Nephron (organoid): Measurements from ENCODE around the gene PCDHGA1.

Experiments
- H3K27ac Mint-ChIP-seq, 3 experiments: 2 replicates each; pipeline ENCODE4 v1.8.0; 2020; ENCODE audit warnings: mixed read lengths in 3 of 3, mild to moderate bottlenecking in 2 of 3, moderate library complexity in 1 of 3
- H3K27me3 Mint-ChIP-seq: 2 replicates; pipeline ENCODE4 v1.8.0; 2021; ENCODE audit warnings: low read depth, mild to moderate bottlenecking, moderate library complexity, mixed read lengths
- H3K36me3 Mint-ChIP-seq: 2 replicates; pipeline ENCODE4 v1.8.0; 2020; ENCODE audit warnings: low read depth, mixed read lengths
- H3K4me1 Mint-ChIP-seq: 2 replicates; pipeline ENCODE4 v1.8.0; 2020; ENCODE audit warnings: mixed read lengths
- H3K4me3 Mint-ChIP-seq, 3 experiments: 2 replicates each; pipeline ENCODE4 v1.8.0; 2020; ENCODE audit warnings: mild to moderate bottlenecking in 3 of 3, mixed read lengths in 3 of 3, moderate library complexity in 2 of 3
- H3K9me3 Mint-ChIP-seq: 2 replicates; pipeline ENCODE4 v1.8.0; 2020; ENCODE audit warnings: mixed read lengths
- TF ChIP-seq, protein P1 (sequence below), 3 experiments: fragments of 200-600 bp; sonication (generic); IDR thresholded peaks; one replicate each; pipeline ENCODE4 v1.5.0; 2021; ENCODE audit warnings: antibody characterized with exemption in 3 of 3; ENCODE audit not compliant: unreplicated experiment in 3 of 3

PCDHGA1 gene

DNA sequence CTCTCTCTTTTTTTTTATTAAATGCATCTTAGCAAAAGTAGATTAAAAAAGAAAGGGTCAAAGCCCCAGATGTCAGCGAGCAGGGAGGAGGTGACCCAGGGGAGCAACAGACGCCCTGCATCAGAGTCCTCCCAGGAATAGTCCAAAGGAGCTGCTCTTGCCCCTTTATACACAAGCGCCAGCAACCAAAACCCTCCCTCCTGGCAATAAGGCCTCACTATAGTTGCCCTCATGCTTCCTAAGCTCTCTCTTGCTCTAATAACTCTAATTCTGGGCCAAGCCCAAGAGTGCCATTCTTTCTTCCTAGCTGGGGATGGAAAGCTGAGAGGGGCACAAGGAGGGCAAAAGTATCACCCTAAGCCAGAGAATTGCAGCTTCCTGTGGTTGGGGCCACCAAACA lies 184.8 kb downstream of the PCDHGA1 start:
- Mint-ChIP-seq H3K27me3 (peaks cover 3% of the 10 kb centered on the region), H3K27ac (peak overlapping the region in 1 of 3 experiments; percentile 99), H3K4me3 (peak overlapping the region; percentile 54 to 64 (median 63)), H3K36me3 (peaks cover 55% of the 10 kb centered on the region), H3K4me1 (peaks cover 87% of the 10 kb centered on the region), H3K9me3 (no peaks in the 10 kb centered on the region)
- TF ChIP-seq, protein P1, sequence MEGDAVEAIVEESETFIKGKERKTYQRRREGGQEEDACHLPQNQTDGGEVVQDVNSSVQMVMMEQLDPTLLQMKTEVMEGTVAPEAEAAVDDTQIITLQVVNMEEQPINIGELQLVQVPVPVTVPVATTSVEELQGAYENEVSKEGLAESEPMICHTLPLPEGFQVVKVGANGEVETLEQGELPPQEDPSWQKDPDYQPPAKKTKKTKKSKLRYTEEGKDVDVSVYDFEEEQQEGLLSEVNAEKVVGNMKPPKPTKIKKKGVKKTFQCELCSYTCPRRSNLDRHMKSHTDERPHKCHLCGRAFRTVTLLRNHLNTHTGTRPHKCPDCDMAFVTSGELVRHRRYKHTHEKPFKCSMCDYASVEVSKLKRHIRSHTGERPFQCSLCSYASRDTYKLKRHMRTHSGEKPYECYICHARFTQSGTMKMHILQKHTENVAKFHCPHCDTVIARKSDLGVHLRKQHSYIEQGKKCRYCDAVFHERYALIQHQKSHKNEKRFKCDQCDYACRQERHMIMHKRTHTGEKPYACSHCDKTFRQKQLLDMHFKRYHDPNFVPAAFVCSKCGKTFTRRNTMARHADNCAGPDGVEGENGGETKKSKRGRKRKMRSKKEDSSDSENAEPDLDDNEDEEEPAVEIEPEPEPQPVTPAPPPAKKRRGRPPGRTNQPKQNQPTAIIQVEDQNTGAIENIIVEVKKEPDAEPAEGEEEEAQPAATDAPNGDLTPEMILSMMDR (IDR thresholded peaks at IDR 0.05; ENCODE audit: unreplicated experiment in 3 of 3): no peak

DNA sequence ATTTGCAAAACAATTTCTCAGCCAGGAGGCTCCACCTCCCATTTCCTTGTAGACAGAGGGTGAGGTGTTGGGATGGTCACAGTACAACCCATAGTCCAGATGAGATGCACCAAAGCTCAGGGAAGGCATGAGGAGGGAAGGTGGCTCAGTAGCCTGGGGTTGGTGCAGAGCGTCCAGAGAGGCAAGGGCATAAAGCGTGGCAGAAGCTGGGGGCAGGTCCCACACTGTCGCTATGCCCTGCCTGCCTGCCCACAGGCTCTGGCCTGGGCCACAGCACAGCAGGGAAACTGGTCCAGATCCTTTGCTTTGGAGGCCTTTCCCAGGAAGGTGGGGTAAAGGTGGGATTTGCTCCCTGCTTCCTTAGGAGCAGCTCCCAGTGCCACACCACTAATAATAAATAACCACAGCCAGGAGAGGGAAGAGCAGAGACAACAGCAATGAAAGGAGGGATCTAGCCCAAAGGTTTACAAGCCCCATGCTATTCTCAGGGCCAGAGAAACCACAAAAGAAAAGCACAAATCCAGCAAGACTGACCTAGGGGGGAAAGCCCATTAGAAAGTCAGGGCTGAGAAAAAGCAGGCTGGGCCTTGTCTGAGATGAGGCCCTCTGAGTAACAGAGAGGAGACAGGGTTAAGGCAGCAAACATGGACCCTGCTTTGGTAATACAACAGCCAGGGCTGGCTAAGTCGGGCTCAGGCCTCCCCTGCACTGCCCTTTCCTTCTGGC lies 185.8 kb downstream of the PCDHGA1 start:
- TF ChIP-seq, protein P1 (IDR thresholded peaks at IDR 0.05; ENCODE audit: unreplicated experiment in 3 of 3): no peak
- Mint-ChIP-seq H3K36me3 (peaks cover 58% of the 10 kb centered on the region), H3K4me1 (peaks cover 93% of the 10 kb centered on the region), H3K27me3 (peaks cover 3% of the 10 kb centered on the region), H3K4me3 (peak overlapping the region in 2 of 3 experiments; percentile 14 to 51), H3K27ac (peak overlapping the region in 1 of 3 experiments; percentile 99), H3K9me3 (no peaks in the 10 kb centered on the region)

GRCh38 chr5:141516672-141517025 lies 186.3 kb downstream of the PCDHGA1 start:
- peaks cover 95% of the 10 kb centered on the region for H3K4me1 Mint-ChIP-seq
- peak overlapping the region in 1 of 3 experiments; percentile 55 for H3K4me3 Mint-ChIP-seq
- peaks cover 3% of the 10 kb centered on the region for H3K27me3 Mint-ChIP-seq
- no peaks in the 10 kb centered on the region for H3K9me3 Mint-ChIP-seq
- peaks cover 58% of the 10 kb centered on the region for H3K36me3 Mint-ChIP-seq
- TF ChIP-seq, protein P1 (IDR thresholded peaks at IDR 0.05; ENCODE audit: unreplicated experiment in 3 of 3): no peak
- peak overlapping the region in 1 of 3 experiments; percentile 99 for H3K27ac Mint-ChIP-seq

GRCh38 chr5:141517312-141517711 lies 187.0 kb downstream of the PCDHGA1 start:
- peaks cover 97% of the 10 kb centered on the region for H3K4me1 Mint-ChIP-seq
- H3K36me3 Mint-ChIP-seq: peaks cover 58% of the 10 kb centered on the region
- H3K9me3 Mint-ChIP-seq: no peaks in the 10 kb centered on the region
- H3K27me3 Mint-ChIP-seq: peaks cover 3% of the 10 kb centered on the region
- peak overlapping the region in 1 of 3 experiments; percentile 55 for H3K4me3 Mint-ChIP-seq
- peak overlapping the region in 1 of 3 experiments; percentile 99 for H3K27ac Mint-ChIP-seq
- TF ChIP-seq, protein P1 (IDR thresholded peaks at IDR 0.05; ENCODE audit: unreplicated experiment in 3 of 3): no peak

DNA sequence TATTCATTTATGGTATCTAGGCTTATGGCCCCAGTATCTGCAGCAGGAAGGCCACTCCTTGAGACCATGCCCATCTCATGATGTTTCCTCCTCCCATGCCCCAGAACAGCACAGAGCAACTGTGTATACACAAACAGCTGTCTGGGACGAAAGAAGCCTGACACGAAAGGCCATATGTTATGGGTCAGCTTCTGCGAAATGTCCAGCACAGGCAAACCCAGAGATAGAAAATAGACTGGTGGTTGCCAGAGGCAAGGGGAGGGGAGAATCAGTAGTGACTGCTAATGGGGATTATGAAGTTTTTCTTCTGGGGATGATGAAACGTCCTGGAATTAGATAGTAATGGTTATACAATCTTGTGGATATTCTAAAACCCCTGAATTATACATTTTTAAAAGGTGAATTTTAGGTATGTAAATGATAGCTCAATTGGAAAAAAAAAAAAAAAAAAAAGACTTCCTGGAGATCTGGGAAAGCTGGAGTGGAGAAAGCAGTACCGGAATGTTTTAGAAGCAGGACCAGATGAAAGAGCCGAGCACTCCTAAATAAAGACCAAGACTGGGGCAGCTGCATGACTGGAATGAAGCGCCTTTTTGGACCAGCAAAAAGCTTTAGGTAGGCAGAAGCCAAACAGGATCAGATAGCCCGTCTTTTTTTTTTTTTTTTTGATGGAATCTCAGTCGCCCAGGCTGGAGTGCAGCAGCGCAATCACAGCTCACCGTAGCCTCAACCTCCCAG lies 187.7 kb downstream of the PCDHGA1 start:
- peak overlapping the region in 2 of 3 experiments; percentile 21 to 34 for H3K4me3 Mint-ChIP-seq
- H3K9me3 Mint-ChIP-seq: no peaks in the 10 kb centered on the region
- peak overlapping the region in 1 of 3 experiments; percentile 99 for H3K27ac Mint-ChIP-seq
- H3K36me3 Mint-ChIP-seq: peaks cover 59% of the 10 kb centered on the region
- TF ChIP-seq, protein P1 (IDR thresholded peaks at IDR 0.05; ENCODE audit: unreplicated experiment in 3 of 3): no peak
- peaks cover 94% of the 10 kb centered on the region for H3K4me1 Mint-ChIP-seq
- peaks cover 3% of the 10 kb centered on the region for H3K27me3 Mint-ChIP-seq
